Keratinocyte (primary cell): Measurements from ENCODE around the gene FOXJ3. TPM values are rescaled to one million over a fixed set of nuclear protein-coding genes. Genes with fewer than 3 reads are reported as not detected.

ENCODE experiments used
- DNase-seq: peaks from one replicate; pipeline ENCODE4 v3.0.0-alpha.2; 2011; ENCODE audit warnings: low read depth, missing footprints, low spot score
- FAIRE-seq: peaks from 2 replicates; lab custom pipeline; 2011; peaks lifted over from hg19 to GRCh38; lab: Jason Lieb, UNC
- H2AFZ ChIP-seq: 2 replicates; pipeline ENCODE4 v1.6.0; 2012; ENCODE audit warnings: low read length, control low read depth, inconsistent platforms; ENCODE audit not compliant: control insufficient read depth
- H3K27ac ChIP-seq: 2 replicates; pipeline ENCODE4 v1.5.1; 2011; ENCODE audit warnings: low read length; ENCODE audit not compliant: control insufficient read depth, insufficient read depth
- H3K27me3 ChIP-seq: 3 replicates; pipeline ENCODE4 v1.6.0; 2011; ENCODE audit warnings: low read length; ENCODE audit not compliant: control insufficient read depth, insufficient read depth; ENCODE audit errors: extremely low read depth
- H3K36me3 ChIP-seq, 2 experiments: 2 replicates in 1 of 2; 3 replicates in 1 of 2; pipeline ENCODE4 v1.5.1; 2011; ENCODE audit warnings: low read length in 2 of 2, mild to moderate bottlenecking in 1 of 2; ENCODE audit not compliant: control insufficient read depth in 2 of 2, insufficient read depth in 2 of 2; ENCODE audit errors: extremely low read depth in 1 of 2
- H3K4me1 ChIP-seq: 3 replicates; pipeline ENCODE4 v1.5.1; 2011; ENCODE audit warnings: low read length; ENCODE audit not compliant: control insufficient read depth, insufficient read depth; ENCODE audit errors: extremely low read depth
- H3K4me2 ChIP-seq: 3 replicates; pipeline ENCODE4 v1.6.0; 2011; ENCODE audit warnings: low read depth, low read length; ENCODE audit not compliant: control insufficient read depth, insufficient read depth; ENCODE audit errors: extremely low read depth
- H3K4me3 ChIP-seq, 3 experiments: fragments of 200-600 bp in 1 of 3; sonication (generic) in 1 of 3; 2 replicates in 2 of 3; 3 replicates in 1 of 3; pipeline ENCODE4 v1.5.1; 2011 to 2016; ENCODE audit warnings: low read length in 3 of 3, mild to moderate bottlenecking in 3 of 3, control low read depth in 2 of 3, inconsistent platforms in 1 of 3, low read depth in 1 of 3, mixed read lengths in 1 of 3, mixed run types in 1 of 3, moderate library complexity in 1 of 3; ENCODE audit not compliant: control insufficient read depth in 2 of 3, insufficient read depth in 2 of 3; ENCODE audit errors: extremely low read depth in 1 of 3
- H3K79me2 ChIP-seq: 2 replicates; pipeline ENCODE4 v1.6.0; 2012; ENCODE audit warnings: low read length; ENCODE audit not compliant: control insufficient read depth, insufficient read depth
- H3K9ac ChIP-seq: 3 replicates; pipeline ENCODE4 v1.6.0; 2011; ENCODE audit warnings: low read length; ENCODE audit not compliant: control insufficient read depth, insufficient read depth; ENCODE audit errors: extremely low read depth
- H3K9me1 ChIP-seq: 3 replicates; pipeline ENCODE4 v1.6.0; 2011; ENCODE audit warnings: low read length; ENCODE audit not compliant: control insufficient read depth, insufficient read depth; ENCODE audit errors: extremely low read depth
- H3K9me3 ChIP-seq: 2 replicates; pipeline ENCODE4 v1.5.1; 2012; ENCODE audit warnings: low read depth, low read length; ENCODE audit not compliant: control insufficient read depth
- H4K20me1 ChIP-seq: 3 replicates; pipeline ENCODE4 v1.6.0; 2011; ENCODE audit warnings: low read length; ENCODE audit not compliant: control insufficient read depth, insufficient read depth; ENCODE audit errors: extremely low read depth
- EZH2 ChIP-seq: IDR thresholded peaks from one replicate; pipeline ENCODE4 v1.6.1; 2012; ENCODE audit warnings: inconsistent platforms, mild to moderate bottlenecking, low read length, moderate library complexity
- dilution Hi-C: fragments of 300-500 bp; cut with MboI; formaldehyde crosslinking; loops from one replicate; pipeline ENCODE4 v1.7.0; 2020; ENCODE audit warnings: low sequenced_read_pairs; ENCODE audit not compliant: extremely low pct_ligation_motif_present
- polyA plus RNA-seq, 5 experiments: library from polyadenylated mRNA; depleted of rRNA in 3 of 5; stranded (reverse) in 3 of 5; stranded (forward) in 1 of 5; unstranded in 1 of 5; fragments of >200 nt; gene quantifications; 1 replicate in 1 of 5; 2 replicates in 3 of 5; 3 replicates in 1 of 5; pipeline versions ENCODE4 v1.2.1 to v1.2.3, GENCODE V29; 2011 to 2012; ENCODE audit warnings: missing spikeins in 2 of 5, low read depth in 1 of 5, low replicate concordance in 1 of 5
- TF ChIP-seq, protein P1 (sequence below), 3 experiments: IDR thresholded peaks in 1 of 3; conservative IDR thresholded peaks in 1 of 3; optimal IDR thresholded peaks in 1 of 3; 2 replicates in 2 of 3; 3 replicates in 1 of 3; pipeline versions ENCODE3 to v1.5.1; 2011; ENCODE audit warnings: low read length in 3 of 3, mild to moderate bottlenecking in 3 of 3, moderate library complexity in 2 of 3, control low read depth in 1 of 3, inconsistent platforms in 1 of 3; ENCODE audit not compliant: insufficient read depth in 2 of 3; ENCODE audit errors: extremely low read depth in 1 of 3

FOXJ3 gene
- polyA plus RNA-seq, 1 donor (not counting 4 experiments of a cell fraction or from before 2014, with no cell fraction given) = 40.2 TPM

GRCh38 chr1:42221456-42221855 is 113.6 kb downstream of the FOXJ3 start:
- Histone ChIP-seq H3K9ac (no peak overlapping the region), H3K4me2 (no peak overlapping the region), H3K27me3 (no peaks in the 10 kb centered on the region), H2AFZ (no peak overlapping the region), H3K9me3 (no peaks in the 10 kb centered on the region), H3K4me3 (no peak overlapping the region), H3K27ac (no peak overlapping the region), H4K20me1 (no peaks in the 10 kb centered on the region), H3K4me1 (no peaks in the 10 kb centered on the region), H3K36me3 (no peaks in the 10 kb centered on the region), H3K79me2 (peaks cover 24% of the 10 kb centered on the region), H3K9me1 (no peaks in the 10 kb centered on the region)
- FAIRE-seq (no peak), DNase-seq (no peak)
- TF ChIP-seq EZH2 = no peak
- TF ChIP-seq, protein P1, sequence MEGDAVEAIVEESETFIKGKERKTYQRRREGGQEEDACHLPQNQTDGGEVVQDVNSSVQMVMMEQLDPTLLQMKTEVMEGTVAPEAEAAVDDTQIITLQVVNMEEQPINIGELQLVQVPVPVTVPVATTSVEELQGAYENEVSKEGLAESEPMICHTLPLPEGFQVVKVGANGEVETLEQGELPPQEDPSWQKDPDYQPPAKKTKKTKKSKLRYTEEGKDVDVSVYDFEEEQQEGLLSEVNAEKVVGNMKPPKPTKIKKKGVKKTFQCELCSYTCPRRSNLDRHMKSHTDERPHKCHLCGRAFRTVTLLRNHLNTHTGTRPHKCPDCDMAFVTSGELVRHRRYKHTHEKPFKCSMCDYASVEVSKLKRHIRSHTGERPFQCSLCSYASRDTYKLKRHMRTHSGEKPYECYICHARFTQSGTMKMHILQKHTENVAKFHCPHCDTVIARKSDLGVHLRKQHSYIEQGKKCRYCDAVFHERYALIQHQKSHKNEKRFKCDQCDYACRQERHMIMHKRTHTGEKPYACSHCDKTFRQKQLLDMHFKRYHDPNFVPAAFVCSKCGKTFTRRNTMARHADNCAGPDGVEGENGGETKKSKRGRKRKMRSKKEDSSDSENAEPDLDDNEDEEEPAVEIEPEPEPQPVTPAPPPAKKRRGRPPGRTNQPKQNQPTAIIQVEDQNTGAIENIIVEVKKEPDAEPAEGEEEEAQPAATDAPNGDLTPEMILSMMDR (optimal IDR thresholded peaks at IDR 0.05 in 1 of 3, IDR thresholded peaks at IDR 0.05 in 1 of 3, conservative IDR thresholded peaks at IDR 0.05 in 1 of 3; ENCODE audit: extremely low read depth in 1 of 3, insufficient read depth in 2 of 3, low read length in 3 of 3) = no peak
- dilution Hi-C loops = no loop called here

DNA sequence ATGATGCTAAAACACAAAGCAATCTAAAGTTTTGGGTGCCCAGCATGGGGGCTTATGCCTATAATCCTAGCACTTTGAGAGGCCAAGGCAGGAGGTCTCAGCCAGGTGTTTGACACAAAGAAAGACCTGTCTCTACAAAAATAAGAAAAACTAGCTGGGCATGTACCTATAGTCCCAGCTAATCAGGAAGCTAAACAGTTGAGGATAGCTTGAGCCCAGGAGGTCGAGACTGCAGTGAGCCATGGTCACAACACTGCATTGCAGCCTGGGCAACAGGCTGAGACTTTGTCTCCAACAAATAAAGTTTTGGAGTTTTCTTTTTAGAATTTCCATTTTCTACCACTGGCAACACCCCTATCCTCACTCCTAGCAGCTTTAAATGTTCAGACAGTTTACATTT is 115.4 kb downstream of the FOXJ3 start:
- no peaks in the 10 kb centered on the region for H4K20me1 ChIP-seq
- dilution Hi-C loops = no loop called here

More for the DNA sequence above, 115.4 kb downstream of the FOXJ3 start:
- peaks cover 3% of the 10 kb centered on the region for H3K4me1 ChIP-seq
- no peaks in the 10 kb centered on the region for H3K9me3 ChIP-seq
- H3K9ac ChIP-seq = no peak overlapping the region
- peaks cover 26% of the 10 kb centered on the region for H3K79me2 ChIP-seq
- no peaks in the 10 kb centered on the region for H3K27me3 ChIP-seq
- DNase-seq = no peak
- FAIRE-seq = no peak
- no peaks in the 10 kb centered on the region for H3K9me1 ChIP-seq
- no peak overlapping the region for H3K4me2 ChIP-seq
- no peaks in the 10 kb centered on the region for H3K36me3 ChIP-seq
- H3K4me3 ChIP-seq = no peak overlapping the region
- no peak overlapping the region for H3K27ac ChIP-seq
- no peak overlapping the region for H2AFZ ChIP-seq
- no peak for TF ChIP-seq EZH2
- TF ChIP-seq, protein P1 (optimal IDR thresholded peaks at IDR 0.05 in 1 of 3, IDR thresholded peaks at IDR 0.05 in 1 of 3, conservative IDR thresholded peaks at IDR 0.05 in 1 of 3; ENCODE audit: extremely low read depth in 1 of 3, insufficient read depth in 2 of 3, low read length in 3 of 3) = no peak
